HepG2 (cell line): ENCODE measurements around the gene ARHGAP45. TPM values are rescaled to one million over a fixed set of nuclear protein-coding genes. Genes with fewer than 3 reads are reported as not detected.

Experiments
- ATAC-seq: fragments of 200-7000 bp; cut with Tn5 transposase; 3 replicates; pipeline ENCODE4 v1.9.1; 2020; ENCODE audit warnings: mild to moderate bottlenecking, moderate library complexity
- BruUV-seq: library from RNA; stranded (reverse); fragments of 400-500 nt; replicated peaks from 2 replicates; lab custom pipeline; 2021; lab: Mats Ljungman, UMichigan
- CTCF ChIA-PET: fragments of 300-600 bp; formaldehyde crosslinking; extraction: SDS; loops from one replicate; lab custom pipeline; 2021; ENCODE audit warnings: low total read pairs, inconsistent platforms, low intra/inter-chr PET ratio; lab: Yijun Ruan, JAX
- POLR2A ChIA-PET: fragments of 350-600 bp; sonication (Branson Sonifier 250); formaldehyde crosslinking; loops from one replicate; lab custom pipeline; 2020; ENCODE audit warnings: antibody characterized with exemption, inconsistent platforms; lab: Yijun Ruan, JAX
- DNase-seq: peaks from one replicate; pipeline ENCODE4 v3.0.0-alpha.2; 2015; ENCODE audit warnings: low spot score
- FAIRE-seq: peaks from 3 replicates; lab custom pipeline; 2011; peaks lifted over from hg19 to GRCh38; lab: Jason Lieb, UNC
- H2AFZ ChIP-seq: one replicate; pipeline ENCODE4 v1.6.1; 2011; ENCODE audit warnings: low read length, inconsistent platforms
- H3K27ac ChIP-seq: fragments of 300-600 bp; 3 replicates; pipeline ENCODE4 v1.8.0; 2011; ENCODE audit warnings: mixed run types, mild to moderate bottlenecking, mixed read lengths, low read length, inconsistent platforms; ENCODE audit not compliant: insufficient read depth; ENCODE audit errors: extremely low read length
- H3K27me3 ChIP-seq, 2 experiments: fragments of 200-600 bp in 1 of 2; 2 replicates in 1 of 2; 3 replicates in 1 of 2; pipeline versions ENCODE4 v1.6.0 to v1.8.0; 2011; ENCODE audit warnings: low read length in 2 of 2, mild to moderate bottlenecking in 2 of 2, moderate library complexity in 2 of 2, inconsistent platforms in 1 of 2; ENCODE audit not compliant: insufficient read depth in 2 of 2, control insufficient read depth in 1 of 2
- H3K36me3 ChIP-seq, 2 experiments: fragments of 200-600 bp in 1 of 2; replicated peaks in 1 of 2; 2 replicates in 1 of 2; 3 replicates in 1 of 2; pipeline versions ENCODE4 v1.5.1 to v1.8.0; 2011; ENCODE audit warnings: low read length in 2 of 2, inconsistent platforms in 1 of 2; ENCODE audit not compliant: insufficient read depth in 2 of 2, control insufficient read depth in 1 of 2
- H3K4me1 ChIP-seq: 2 replicates; pipeline ENCODE4 v1.5.1; 2012; ENCODE audit warnings: low read length, inconsistent platforms; ENCODE audit not compliant: insufficient read depth
- H3K4me2 ChIP-seq: 2 replicates; pipeline ENCODE4 v1.6.0; 2011; ENCODE audit warnings: low read depth, low read length, inconsistent platforms
- H3K4me3 ChIP-seq, 3 experiments: fragments of 200-600 bp in 1 of 3; sonication (generic), shearing (Covaris generic) in 1 of 3; replicated peaks in 1 of 3; 2 replicates each; pipeline ENCODE4 v1.5.1; 2011 to 2016; ENCODE audit warnings: low read length in 3 of 3, inconsistent platforms in 2 of 3, low read depth in 2 of 3, mild to moderate bottlenecking in 2 of 3, control low read depth in 1 of 3, mixed read lengths in 1 of 3; ENCODE audit not compliant: insufficient read depth in 1 of 3
- H3K79me2 ChIP-seq: one replicate; pipeline ENCODE4 v1.6.1; 2011; ENCODE audit warnings: low read length, inconsistent platforms; ENCODE audit not compliant: insufficient read depth
- H3K9ac ChIP-seq: 2 replicates; pipeline ENCODE4 v1.6.0; 2011; ENCODE audit warnings: mild to moderate bottlenecking, low read depth, low read length, inconsistent platforms; ENCODE audit not compliant: insufficient read depth
- H3K9me3 ChIP-seq: 2 replicates; pipeline ENCODE4 v1.5.1; 2012; ENCODE audit warnings: mild to moderate bottlenecking, low read length
- H4K20me1 ChIP-seq: 2 replicates; pipeline ENCODE4 v1.6.0; 2011; ENCODE audit warnings: inconsistent platforms, mild to moderate bottlenecking, low read length, moderate library complexity; ENCODE audit not compliant: insufficient read depth
- ARID4A ChIP-seq: sonication (generic); formaldehyde crosslinking; IDR thresholded peaks from 2 replicates; pipeline ENCODE4 v1.5.0; 2020; ENCODE audit warnings: mild to moderate bottlenecking, missing genetic modification reagents, borderline replicate concordance
- ATF6 ChIP-seq: sonication (generic); formaldehyde crosslinking; conservative IDR thresholded peaks from 2 replicates; pipeline ENCODE4 v1.4.0; 2020; ENCODE audit warnings: missing genetic modification reagents
- CBX5 ChIP-seq: sonication (generic); formaldehyde crosslinking; IDR thresholded peaks from 2 replicates; pipeline ENCODE4 v1.4.0; 2020; ENCODE audit warnings: missing genetic modification reagents, borderline replicate concordance
- ELF1 ChIP-seq: sonication (generic); formaldehyde crosslinking; IDR thresholded peaks from 2 replicates; pipeline ENCODE4 v1.4.0; 2020; ENCODE audit warnings: missing genetic modification reagents
- HNRNPL ChIP-seq: fragments of 200-400 bp; formaldehyde crosslinking; IDR thresholded peaks from 2 replicates; pipeline ENCODE4 v1.6.1; 2017; ENCODE audit warnings: mild to moderate bottlenecking, low read depth, low read length
- HNRNPLL ChIP-seq: fragments of 200-400 bp; formaldehyde crosslinking; IDR thresholded peaks from 2 replicates; pipeline ENCODE4 v1.6.1; 2017; ENCODE audit warnings: mild to moderate bottlenecking, low read depth, low read length; ENCODE audit not compliant: poor library complexity, severe bottlenecking
- MAF1 ChIP-seq: sonication (generic); formaldehyde crosslinking; IDR thresholded peaks from 2 replicates; pipeline ENCODE4 v1.5.0; 2020; ENCODE audit warnings: missing genetic modification reagents, borderline replicate concordance
- MYC ChIP-seq: sonication (generic); formaldehyde crosslinking; IDR thresholded peaks from 2 replicates; pipeline ENCODE4 v1.9.0; 2021; ENCODE audit warnings: missing genetic modification reagents, borderline replicate concordance
- PCBP1 ChIP-seq: fragments of 200-400 bp; formaldehyde crosslinking; IDR thresholded peaks from 2 replicates; pipeline ENCODE4 v1.6.1; 2017; ENCODE audit warnings: mild to moderate bottlenecking, low read depth, low read length, borderline replicate concordance
- SOX6 ChIP-seq, 2 experiments: fragments of 450-650 bp in 1 of 2; sonication (generic) in 1 of 2; formaldehyde crosslinking in 1 of 2; IDR thresholded peaks; 2 replicates each; pipeline versions ENCODE4 v1.4.0 to v1.6.1; 2017 to 2020; ENCODE audit warnings: antibody characterized with exemption in 1 of 2, mild to moderate bottlenecking in 1 of 2, missing genetic modification reagents in 1 of 2
- TBL1XR1 ChIP-seq: fragments of 150-350 bp; IDR thresholded peaks from 2 replicates; pipeline ENCODE4 v1.6.1; 2014; ENCODE audit warnings: borderline replicate concordance, low read length; ENCODE audit not compliant: partially characterized antibody
- ZNF7 ChIP-seq: IDR thresholded peaks from 2 replicates; pipeline ENCODE4 v1.6.1; 2016; ENCODE audit warnings: missing biosample characterization, missing genetic modification reagents
- ZSCAN5A ChIP-seq: sonication (generic); formaldehyde crosslinking; IDR thresholded peaks from 2 replicates; pipeline ENCODE4 v1.8.0; 2022; ENCODE audit warnings: mild to moderate bottlenecking, missing genetic modification reagents, borderline replicate concordance
- WGBS: methylation state at CpG from one replicate; pipeline ENCODE4 v1.1.6; 2017; ENCODE audit warnings: low lambda C conversion rate; 5-methylcytosine and 5-hydroxymethylcytosine counted together
- in situ Hi-C: cut with HindIII; loops from 2 replicates; pipeline ENCODE4 v1.10.0; 2017; ENCODE audit warnings: low pct_unique_long_range_greater_than_20kb; ENCODE audit not compliant: extremely low pct_ligation_motif_present
- intact Hi-C: fragments of 100-400 bp; cut with micrococcal nuclease; formaldehyde crosslinking; loops from one replicate; pipeline ENCODE4 v1.10.0; 2022; ENCODE audit not compliant: unreplicated experiment
- polyA plus RNA-seq, 8 experiments: library from polyadenylated mRNA; depleted of rRNA in 3 of 8; stranded (reverse) in 7 of 8; unstranded in 1 of 8; fragments of >200 nt; fragmentation: Illumina TruSeq in 4 of 8; extraction: Trizol in 4 of 8; gene quantifications; 2 replicates each; pipeline versions ENCODE4 v1.2.1 to v1.2.3, GENCODE V29; 2011 to 2016; ENCODE audit warnings: low read depth in 4 of 8, missing spikeins in 1 of 8, mixed read lengths in 1 of 8; ENCODE audit not compliant: insufficient read depth in 1 of 8
- total RNA-seq, 5 experiments: library from RNA; depleted of rRNA; stranded (reverse); fragments of >200 nt; fragmentation: Illumina TruSeq; extraction: Trizol; gene quantifications; 2 replicates each; pipeline ENCODE4 v1.2.3, GENCODE V29; 2016; ENCODE audit warnings: low read depth in 1 of 5

The ARHGAP45 gene
- total and polyA plus RNA-seq, 2 of the 13 experiments (the other 11 are each of a cell fraction or from before 2014, with no cell fraction given) = 0.84 to 32.0 TPM

GRCh38 chr19:1106841-1107660 is 40.1 kb downstream of the ARHGAP45 start:
- FAIRE-seq (no peak), ATAC-seq (peak; percentile 1; the same call in 2 of the 3 replicates), DNase-seq (peak; percentile 20)
- in situ Hi-C loops (no loop called here), intact Hi-C loops (loop anchor here (10.0 kb wide), 1 partner anchor 52 kb away; no protein-coding TSS in a partner anchor)
- Histone ChIP-seq H3K27me3 (no peaks in the 10 kb centered on the region), H3K9me3 (no peaks in the 10 kb centered on the region), H3K79me2 (peaks cover 11% of the 10 kb centered on the region), H3K4me1 (peaks cover 43% of the 10 kb centered on the region), H3K4me2 (no peak overlapping the region), H3K36me3 (peaks cover 10 to 20% of the 10 kb centered on the region in 2 experiments; a peak in 4 of 5 replicates), H4K20me1 (peaks cover 15% of the 10 kb centered on the region; the same call in 1 of the 2 replicates), H2AFZ (no peak overlapping the region), H3K27ac (peak overlapping the region; percentile 8), H3K9ac (no peak overlapping the region), H3K4me3 (no peak overlapping the region)
- ChIA-PET POLR2A (interaction anchor here (1.2 kb wide), 1 partner anchor 9 kb away, joined by 6 read pairs; no protein-coding TSS in a partner anchor), CTCF (no interaction called here)
- 82% methylated on average over 6 of the region's 17 CpGs for WGBS
- BruUV-seq = no TSS peak
- peak; percentile 28; the same call in 1 of the 2 replicates for TF ChIP-seq ZNF7
- TF ChIP-seq CBX5 (CRISPR knock-in tag) = no peak
- TF ChIP-seq ELF1 (CRISPR knock-in tag) = no peak
- no peak for TF ChIP-seq ZSCAN5A (CRISPR knock-in tag)
- TF ChIP-seq MAF1 = no peak
- TF ChIP-seq ATF6 (CRISPR knock-in tag) = no peak
- no peak for TF ChIP-seq SOX6 (IDR thresholded peaks at IDR 0.05)
- TF ChIP-seq SOX6 (CRISPR knock-in tag; IDR thresholded peaks at IDR 0.05) = no peak
- TF ChIP-seq ARID4A (CRISPR knock-in tag) = 0 out of 2 replicates have a peak, but pooled peaks have one; percentile 13
- TF ChIP-seq MYC (CRISPR knock-in tag) = peak; percentile 33; the same call in 1 of the 2 replicates
- TF ChIP-seq HNRNPL = peak; percentile 58
- 0 out of 2 replicates have a peak, but pooled peaks have one; percentile 10 for TF ChIP-seq PCBP1
- peak; percentile 12 for TF ChIP-seq HNRNPLL
- no peak for TF ChIP-seq TBL1XR1
